Left lung (tissue), 10 donors: ENCODE results near the gene SF3A2. TPM values are rescaled to one million over a fixed set of nuclear protein-coding genes. Genes with fewer than 3 reads are reported as not detected.

Experiments
- ATAC-seq: fragments of 200-7000 bp; cut with Tn5 transposase; one replicate; pipeline ENCODE4 v1.9.1; 2020; ENCODE audit warnings: moderate library complexity
- DNase-seq, 4 donors: peaks; one replicate each; pipeline ENCODE4 v3.0.0-alpha.2; 2013 to 2020
- H3K27ac ChIP-seq, 2 donors: fragments of 200-600 bp; sonication (generic) in 1 of 2; one replicate each; pipeline versions ENCODE4 v1.5.0 to v1.8.0; 2020 to 2021
- H3K27me3 ChIP-seq, 2 donors: fragments of 200-600 bp; sonication (generic) in 1 of 2; one replicate each; pipeline versions ENCODE4 v1.5.0 to v1.8.0; 2020 to 2021
- H3K36me3 ChIP-seq, 2 donors: fragments of 200-600 bp; sonication (generic) in 1 of 2; one replicate each; pipeline versions ENCODE4 v1.5.0 to v1.8.0; 2020 to 2021
- H3K4me1 ChIP-seq, 2 donors: fragments of 200-600 bp; one replicate each; pipeline ENCODE4 v1.8.0; 2021
- H3K4me3 ChIP-seq, 2 donors: fragments of 200-600 bp; sonication (generic) in 1 of 2; one replicate each; pipeline versions ENCODE4 v1.5.0 to v1.8.0; 2020 to 2021; ENCODE audit warnings: mild to moderate bottlenecking in 1 of 2
- H3K9me3 ChIP-seq, 2 donors: fragments of 200-600 bp; sonication (generic) in 1 of 2; one replicate each; pipeline versions ENCODE4 v1.5.0 to v1.8.0; 2020 to 2021
- intact Hi-C, 2 donors: fragments of 100-400 bp; cut with DNase I; formaldehyde crosslinking; loops; one replicate each; pipeline versions ENCODE4 v1.11.2 to v1.14.2; 2022
- polyA plus RNA-seq, 6 donors: library from polyadenylated mRNA; unstranded; fragments of 120-200 nt; gene quantifications; one replicate each; pipeline ENCODE4 v1.2.1, GENCODE V29; 2013; ENCODE audit not compliant: insufficient read length in 6 of 6
- total RNA-seq, 2 donors: library from RNA; stranded (reverse); fragmentation: NEBNext Ultra II Directional; extraction: Animal tissue kit (Norgen Biotek cat#: 25700); gene quantifications; one replicate each; pipeline ENCODE4 v1.2.1, GENCODE V29; 2021
- TF ChIP-seq, protein P1 (sequence below), 2 donors: fragments of 200-600 bp; sonication (generic) in 1 of 2; IDR thresholded peaks; one replicate each; pipeline versions ENCODE4 v1.5.0 to v1.8.0; 2021; ENCODE audit warnings: antibody characterized with exemption in 2 of 2
- donor health status: DM: no; HTN: yes; CAD: no.
- donor health status: DM: no; HTN: no; CAD: no.

The SF3A2 gene
- total and polyA plus RNA-seq, 8 donors: 50.1 to 81.5 (median 71.4) TPM

GRCh38 chr19:2207008-2207407 is 29.6 kb upstream of the SF3A2 start:
- Histone ChIP-seq H3K4me1 (peaks cover 0 to 17% of the 10 kb centered on the region in 2 donors), H3K36me3 (peaks cover 0 to 92% of the 10 kb centered on the region in 2 donors), H3K9me3 (no peaks in the 10 kb centered on the region), H3K4me3 (no peak overlapping the region), H3K27me3 (no peaks in the 10 kb centered on the region), H3K27ac (no peak overlapping the region)
- no peak for DNase-seq
- ATAC-seq: no peak
- intact Hi-C loops: no loop called here
- TF ChIP-seq, protein P1, sequence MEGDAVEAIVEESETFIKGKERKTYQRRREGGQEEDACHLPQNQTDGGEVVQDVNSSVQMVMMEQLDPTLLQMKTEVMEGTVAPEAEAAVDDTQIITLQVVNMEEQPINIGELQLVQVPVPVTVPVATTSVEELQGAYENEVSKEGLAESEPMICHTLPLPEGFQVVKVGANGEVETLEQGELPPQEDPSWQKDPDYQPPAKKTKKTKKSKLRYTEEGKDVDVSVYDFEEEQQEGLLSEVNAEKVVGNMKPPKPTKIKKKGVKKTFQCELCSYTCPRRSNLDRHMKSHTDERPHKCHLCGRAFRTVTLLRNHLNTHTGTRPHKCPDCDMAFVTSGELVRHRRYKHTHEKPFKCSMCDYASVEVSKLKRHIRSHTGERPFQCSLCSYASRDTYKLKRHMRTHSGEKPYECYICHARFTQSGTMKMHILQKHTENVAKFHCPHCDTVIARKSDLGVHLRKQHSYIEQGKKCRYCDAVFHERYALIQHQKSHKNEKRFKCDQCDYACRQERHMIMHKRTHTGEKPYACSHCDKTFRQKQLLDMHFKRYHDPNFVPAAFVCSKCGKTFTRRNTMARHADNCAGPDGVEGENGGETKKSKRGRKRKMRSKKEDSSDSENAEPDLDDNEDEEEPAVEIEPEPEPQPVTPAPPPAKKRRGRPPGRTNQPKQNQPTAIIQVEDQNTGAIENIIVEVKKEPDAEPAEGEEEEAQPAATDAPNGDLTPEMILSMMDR (IDR thresholded peaks at IDR 0.05): no peak

- Histone ChIP-seq H3K36me3 (peaks cover 0 to 92% of the 10 kb centered on the region in 2 donors), H3K27ac (peak overlapping the region in 1 of 2 donors; percentile 41), H3K27me3 (no peaks in the 10 kb centered on the region), H3K9me3 (no peaks in the 10 kb centered on the region), H3K4me3 (no peak overlapping the region), H3K4me1 (peaks cover 0 to 17% of the 10 kb centered on the region in 2 donors)
- TF ChIP-seq, protein P1 (IDR thresholded peaks at IDR 0.05): no peak
- ATAC-seq: no peak
- intact Hi-C loops: no loop called here
- DNase-seq: peak in 1 of 4 donors; percentile 26
Measured at GRCh38 chr19:2207991-2208860, 28.4 kb upstream of the SF3A2 start.

GRCh38 chr19:2208975-2209374 is 27.6 kb upstream of the SF3A2 start:
- Histone ChIP-seq H3K27ac (peak overlapping the region in 1 of 2 donors; percentile 41), H3K4me3 (no peak overlapping the region), H3K9me3 (no peaks in the 10 kb centered on the region), H3K27me3 (no peaks in the 10 kb centered on the region), H3K36me3 (peaks cover 0 to 93% of the 10 kb centered on the region in 2 donors), H3K4me1 (peaks cover 0 to 22% of the 10 kb centered on the region in 2 donors)
- DNase-seq (no peak), ATAC-seq (no peak)
- TF ChIP-seq, protein P1 (IDR thresholded peaks at IDR 0.05): no peak
- intact Hi-C loops: no loop called here

GRCh38 chr19:2209408-2209807 is 27.2 kb upstream of the SF3A2 start:
- H3K27ac ChIP-seq: no peak overlapping the region
- no peaks in the 10 kb centered on the region for H3K9me3 ChIP-seq
- H3K36me3 ChIP-seq: peaks cover 0 to 97% of the 10 kb centered on the region in 2 donors
- DNase-seq (no peak), ATAC-seq (no peak)
- H3K4me1 ChIP-seq: peaks cover 0 to 22% of the 10 kb centered on the region in 2 donors
- TF ChIP-seq, protein P1 (IDR thresholded peaks at IDR 0.05): no peak
- intact Hi-C loops: no loop called here
- no peaks in the 10 kb centered on the region for H3K27me3 ChIP-seq
- H3K4me3 ChIP-seq: no peak overlapping the region

- ATAC-seq (no peak), DNase-seq (no peak)
- intact Hi-C loops: no loop called here
- Histone ChIP-seq H3K27me3 (no peaks in the 10 kb centered on the region), H3K27ac (no peak overlapping the region), H3K4me1 (peaks cover 0 to 22% of the 10 kb centered on the region in 2 donors), H3K4me3 (no peak overlapping the region), H3K36me3 (peaks cover 0 to 100% of the 10 kb centered on the region in 2 donors), H3K9me3 (no peaks in the 10 kb centered on the region)
- TF ChIP-seq, protein P1 (IDR thresholded peaks at IDR 0.05): no peak
Measured at GRCh38 chr19:2210206-2210605, 26.4 kb upstream of the SF3A2 start.
